PC-3 (cell line): ENCODE results near the gene NPW.

Experiments used
- CTCF ChIP-seq: fragments of 300-600 bp; sonication (generic); conservative IDR thresholded peaks from 2 replicates; pipeline ENCODE4 v1.5.1; 2017; ENCODE audit warnings: antibody characterized with exemption, low read depth, mild to moderate bottlenecking, low read length
- EZH2 ChIP-seq: fragments of 300-600 bp; sonication (generic); IDR thresholded peaks from one replicate; pipeline ENCODE4 v1.6.1; 2017; ENCODE audit warnings: antibody characterized with exemption, mild to moderate bottlenecking, low read length; ENCODE audit not compliant: unreplicated experiment
- EZH2phosphoT487 ChIP-seq: fragments of 300-600 bp; sonication (generic); IDR thresholded peaks from 2 replicates; pipeline ENCODE4 v1.6.1; 2018; ENCODE audit warnings: mild to moderate bottlenecking, antibody characterized with exemption, low read length, borderline replicate concordance

- no peak for TF ChIP-seq CTCF
- TF ChIP-seq EZH2phosphoT487 = no peak
- TF ChIP-seq EZH2 = no peak
These were observed at the start of gene NPW for GRCh38 chr16:2019518-2019920.
